GM19238 (cell line): ENCODE results near the gene SIRT3.
"Not testable (repeated sequence)": the region's sequence is repeated elsewhere in the genome, so short reads cannot be mapped to it uniquely, and the experiment has no call there.

Experiments
- DNase-seq: peaks from one replicate; pipeline ENCODE4 v3.0.0; 2011; ENCODE audit warnings: low spot score; ENCODE audit not compliant: insufficient read length

The SIRT3 gene

GRCh38 chr11:203945-204586 lies 32.1 kb downstream of the SIRT3 start:
- no peak for DNase-seq

- DNase-seq = no peak
Observed at GRCh38 chr11:203056-203944, 32.8 kb downstream of the SIRT3 start.

- no peak for DNase-seq
Observed at GRCh38 chr11:202490-202889, 33.7 kb downstream of the SIRT3 start.

- no peak for DNase-seq
Observed at GRCh38 chr11:201966-202365, 34.2 kb downstream of the SIRT3 start.

GRCh38 chr11:200224-201003 lies 35.7 kb downstream of the SIRT3 start:
- DNase-seq = no peak

- no peak for DNase-seq
Observed at GRCh38 chr11:199782-200181, 36.4 kb downstream of the SIRT3 start.

- DNase-seq = no peak
Observed at GRCh38 chr11:199004-199581, 37.0 kb downstream of the SIRT3 start.

GRCh38 chr11:198236-198806 lies 37.8 kb downstream of the SIRT3 start:
- DNase-seq = no peak

GRCh38 chr11:197741-198235 lies 38.4 kb downstream of the SIRT3 start:
- no peak for DNase-seq

- no peak for DNase-seq
Observed at GRCh38 chr11:196786-197731, 39.1 kb downstream of the SIRT3 start.

GRCh38 chr11:193481-193880 lies 42.7 kb downstream of the SIRT3 start:
- not testable (repeated sequence) for DNase-seq

GRCh38 chr11:192674-193128 lies 43.4 kb downstream of the SIRT3 start, which contains the start of gene SCGB1C1:
Gene SCGB1C1 (plus strand): TSS chr11:193078. CDS start chr11:193100, 22 bp downstream.
- not testable (repeated sequence) for DNase-seq

GRCh38 chr11:191490-192478 lies 44.4 kb downstream of the SIRT3 start:
- not testable (repeated sequence) for DNase-seq

GRCh38 chr11:190546-190945 lies 45.6 kb downstream of the SIRT3 start:
- DNase-seq = not testable (repeated sequence)

- DNase-seq = not testable (repeated sequence)
Observed at GRCh38 chr11:189843-190311, 46.3 kb downstream of the SIRT3 start.

GRCh38 chr11:189200-189783 lies 46.9 kb downstream of the SIRT3 start:
- not testable (repeated sequence) for DNase-seq

GRCh38 chr11:180242-180641 lies 55.9 kb downstream of the SIRT3 start:
- not testable (repeated sequence) for DNase-seq
